Bone marrow (tissue), 2 donors: Measurements from ENCODE around the gene SPI1.

Source experiments
- DNase-seq, 2 donors: peaks; one replicate each; lab custom pipeline; 2025; lab: John Stamatoyannopoulos, UW

The SPI1 gene

GRCh38 chr11:47357985-47358730 is 20.2 kb downstream of the SPI1 start:
- no peak for DNase-seq

- no peak for DNase-seq
Observed at GRCh38 chr11:47356998-47357329, 21.4 kb downstream of the SPI1 start.

- DNase-seq, result no peak
Observed at GRCh38 chr11:47356129-47356997, 22.0 kb downstream of the SPI1 start.

- DNase-seq, result no peak
Observed at GRCh38 chr11:47355283-47356128, 22.8 kb downstream of the SPI1 start.

GRCh38 chr11:47354913-47355282 is 23.4 kb downstream of the SPI1 start:
- no peak for DNase-seq

GRCh38 chr11:47353978-47354774 is 24.2 kb downstream of the SPI1 start:
- DNase-seq, result no peak

GRCh38 chr11:47352556-47352955 is 25.8 kb downstream of the SPI1 start, which contains the start of gene MYBPC3:
MYBPC3 (minus strand) TSS chr11:47352702; CDS start chr11:47352647, 55 bp downstream.
- DNase-seq, result no peak

GRCh38 chr11:47351156-47352126 is 26.9 kb downstream of the SPI1 start:
- no peak for DNase-seq

GRCh38 chr11:47350315-47350714 is 28.0 kb downstream of the SPI1 start:
- DNase-seq, result no peak

GRCh38 chr11:47349521-47350095 is 28.7 kb downstream of the SPI1 start:
- DNase-seq, result no peak

GRCh38 chr11:47348859-47349258 is 29.5 kb downstream of the SPI1 start:
- no peak for DNase-seq

GRCh38 chr11:47348131-47348802 is 30.1 kb downstream of the SPI1 start:
- DNase-seq, result no peak

GRCh38 chr11:47347137-47347536 is 31.2 kb downstream of the SPI1 start:
- DNase-seq, result no peak

GRCh38 chr11:47345890-47346563 is 32.3 kb downstream of the SPI1 start:
- no peak for DNase-seq

- DNase-seq, result no peak
Observed at GRCh38 chr11:47342854-47343253, 35.5 kb downstream of the SPI1 start.

GRCh38 chr11:47342036-47342803 is 36.1 kb downstream of the SPI1 start:
- no peak for DNase-seq

- no peak for DNase-seq
Observed at GRCh38 chr11:47340980-47341775, 37.2 kb downstream of the SPI1 start.
